ENCODE data around the gene SORCS1. TPM values are rescaled to one million over a fixed set of nuclear protein-coding genes. Genes with fewer than 3 reads are reported as not detected.

The SORCS1 gene
- total and polyA plus RNA-seq, 2 experiments from 2014 or later, result 2.9 to 8.9 TPM

DNA sequence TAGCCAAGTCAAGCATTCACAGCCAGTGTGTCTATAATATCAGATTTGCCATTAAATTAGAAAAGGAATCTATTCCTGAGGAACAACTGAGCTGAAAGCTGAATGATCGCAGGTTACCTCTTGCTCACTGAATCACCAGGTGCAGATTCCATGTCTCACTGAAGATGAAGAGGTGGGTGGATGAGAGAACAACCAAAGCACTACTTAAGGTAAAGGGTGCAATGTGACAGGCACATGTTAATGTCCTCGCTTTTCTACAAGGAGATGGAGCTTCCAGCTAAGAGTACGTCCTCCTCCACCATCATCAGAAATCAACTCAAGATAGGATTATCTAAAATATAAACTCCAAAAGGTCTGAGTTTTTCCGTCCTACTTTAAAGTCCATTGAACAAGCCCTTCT lies 4.6 kb downstream of the SORCS1 start:
- H3K27ac ChIP-seq (ENCODE audit: low read depth), result no peak overlapping the region
- no peaks in the 10 kb centered on the region for H3K36me3 ChIP-seq (ENCODE audit: insufficient read depth)
- 0 out of 2 replicates have a peak overlapping the region, but pooled peaks have one; percentile 8 for H3K4me3 ChIP-seq
- ATAC-seq (no peak), DNase-seq (ENCODE audit: low spot score) (no peak)
- H3K4me1 Mint-ChIP-seq, result peaks cover 43% of the 10 kb centered on the region
- H4K20me1 ChIP-seq (replicated peaks; ENCODE audit: insufficient read depth), result no peaks in the 10 kb centered on the region
- TF ChIP-seq ZNF114 (CRISPR knock-in tag; IDR thresholded peaks at IDR 0.05) (no peak), NANOG (IDR thresholded peaks at IDR 0.05; ENCODE audit: borderline replicate concordance) (0 out of 2 replicates have a peak, but pooled peaks have one; percentile 0)
- H3K27ac Mint-ChIP-seq, result no peak overlapping the region; the same call in 1 of the 2 replicates
- H3K79me2 ChIP-seq (replicated peaks; ENCODE audit: insufficient read depth), result 0 out of 2 replicates have a peak, but pooled peaks cover 4% of the 10 kb centered on the region
- H3K36me3 Mint-ChIP-seq (ENCODE audit: low read depth), result no peaks in the 10 kb centered on the region
- no peak overlapping the region for H2AFZ ChIP-seq
- H3K9me2 ChIP-seq (ENCODE audit: insufficient read depth), result no peaks in the 10 kb centered on the region
- H3K4me1 ChIP-seq (ENCODE audit: insufficient read depth), result peaks cover 53% of the 10 kb centered on the region
- H3K4me2 ChIP-seq, result peak overlapping the region; percentile 39
- H3K4me3 Mint-ChIP-seq, result no peak overlapping the region
- H3F3A ChIP-seq (replicated peaks; ENCODE audit: low read depth), result peaks cover 5% of the 10 kb centered on the region; the same call in 1 of the 2 replicates
- no peaks in the 10 kb centered on the region; the same call in 2 of the 3 replicates for H3K9me3 Mint-ChIP-seq
- H3K27me3 ChIP-seq (ENCODE audit: insufficient read depth), result peaks cover 21% of the 10 kb centered on the region
- H3K27me3 Mint-ChIP-seq (ENCODE audit: insufficient read depth, low read depth, poor library complexity), result peaks cover 11% of the 10 kb centered on the region

DNA sequence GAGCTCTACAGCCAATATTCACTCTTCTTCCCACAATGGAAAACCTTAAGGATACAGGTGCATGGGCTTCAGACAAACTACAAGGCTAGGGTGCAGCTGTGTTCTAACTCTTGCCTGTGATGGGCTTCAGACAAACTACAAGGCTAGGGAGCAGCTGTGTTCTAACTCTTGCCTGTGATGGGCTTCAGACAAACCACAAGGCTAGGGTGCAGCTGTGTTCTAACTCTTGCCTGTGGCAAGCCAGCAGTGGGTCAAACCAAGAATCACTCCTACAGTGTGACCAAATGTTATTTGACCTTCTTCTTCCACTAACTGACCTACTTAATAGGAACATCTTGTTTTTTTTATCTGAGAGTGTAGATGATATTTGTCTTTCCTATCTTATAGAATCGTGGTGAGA lies 7.4 kb downstream of the SORCS1 start:
- H3K9me3 Mint-ChIP-seq, result peaks cover 14% of the 10 kb centered on the region
- no peak overlapping the region for H3K4me3 ChIP-seq
- H3F3A ChIP-seq (replicated peaks; ENCODE audit: low read depth), result no peaks in the 10 kb centered on the region
- no peak overlapping the region for H2AFZ ChIP-seq
- 0 out of 2 replicates have a peak, but pooled peaks cover 4% of the 10 kb centered on the region for H3K79me2 ChIP-seq (replicated peaks; ENCODE audit: insufficient read depth)
- H3K4me1 ChIP-seq (ENCODE audit: insufficient read depth), result peaks cover 37% of the 10 kb centered on the region
- no peak overlapping the region for H3K27ac Mint-ChIP-seq
- ATAC-seq, result no peak
- H3K4me2 ChIP-seq, result no peak overlapping the region
- H3K4me3 Mint-ChIP-seq, result no peak overlapping the region
- no peaks in the 10 kb centered on the region for H3K27me3 ChIP-seq (ENCODE audit: insufficient read depth)
- H4K20me1 ChIP-seq (replicated peaks; ENCODE audit: insufficient read depth), result no peaks in the 10 kb centered on the region
- H3K36me3 Mint-ChIP-seq (ENCODE audit: low read depth), result peaks cover 15% of the 10 kb centered on the region
- no peak for DNase-seq (ENCODE audit: low spot score)
- peaks cover 3% of the 10 kb centered on the region; the same call in 1 of the 2 replicates for H3K36me3 ChIP-seq (ENCODE audit: insufficient read depth)
- H3K27ac ChIP-seq (ENCODE audit: low read depth), result no peak overlapping the region
- H3K27me3 Mint-ChIP-seq (ENCODE audit: insufficient read depth, low read depth, poor library complexity), result peaks cover 3% of the 10 kb centered on the region
- no peaks in the 10 kb centered on the region for H3K9me2 ChIP-seq (ENCODE audit: insufficient read depth)
- H3K4me1 Mint-ChIP-seq, result peaks cover 30% of the 10 kb centered on the region
- TF ChIP-seq, protein P1, sequence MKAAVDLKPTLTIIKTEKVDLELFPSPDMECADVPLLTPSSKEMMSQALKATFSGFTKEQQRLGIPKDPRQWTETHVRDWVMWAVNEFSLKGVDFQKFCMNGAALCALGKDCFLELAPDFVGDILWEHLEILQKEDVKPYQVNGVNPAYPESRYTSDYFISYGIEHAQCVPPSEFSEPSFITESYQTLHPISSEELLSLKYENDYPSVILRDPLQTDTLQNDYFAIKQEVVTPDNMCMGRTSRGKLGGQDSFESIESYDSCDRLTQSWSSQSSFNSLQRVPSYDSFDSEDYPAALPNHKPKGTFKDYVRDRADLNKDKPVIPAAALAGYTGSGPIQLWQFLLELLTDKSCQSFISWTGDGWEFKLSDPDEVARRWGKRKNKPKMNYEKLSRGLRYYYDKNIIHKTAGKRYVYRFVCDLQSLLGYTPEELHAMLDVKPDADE (IDR thresholded peaks at IDR 0.05), result no peak
- no peak for TF ChIP-seq STAT1 (IDR thresholded peaks at IDR 0.05; ENCODE audit: unreplicated experiment)
- no peak for TF ChIP-seq POLR2AphosphoS5 (IDR thresholded peaks at IDR 0.05; ENCODE audit: low read depth)
- TF ChIP-seq ZNF331 (CRISPR knock-in tag; IDR thresholded peaks at IDR 0.05; ENCODE audit: low read depth), result no peak
- TF ChIP-seq, protein P2, sequence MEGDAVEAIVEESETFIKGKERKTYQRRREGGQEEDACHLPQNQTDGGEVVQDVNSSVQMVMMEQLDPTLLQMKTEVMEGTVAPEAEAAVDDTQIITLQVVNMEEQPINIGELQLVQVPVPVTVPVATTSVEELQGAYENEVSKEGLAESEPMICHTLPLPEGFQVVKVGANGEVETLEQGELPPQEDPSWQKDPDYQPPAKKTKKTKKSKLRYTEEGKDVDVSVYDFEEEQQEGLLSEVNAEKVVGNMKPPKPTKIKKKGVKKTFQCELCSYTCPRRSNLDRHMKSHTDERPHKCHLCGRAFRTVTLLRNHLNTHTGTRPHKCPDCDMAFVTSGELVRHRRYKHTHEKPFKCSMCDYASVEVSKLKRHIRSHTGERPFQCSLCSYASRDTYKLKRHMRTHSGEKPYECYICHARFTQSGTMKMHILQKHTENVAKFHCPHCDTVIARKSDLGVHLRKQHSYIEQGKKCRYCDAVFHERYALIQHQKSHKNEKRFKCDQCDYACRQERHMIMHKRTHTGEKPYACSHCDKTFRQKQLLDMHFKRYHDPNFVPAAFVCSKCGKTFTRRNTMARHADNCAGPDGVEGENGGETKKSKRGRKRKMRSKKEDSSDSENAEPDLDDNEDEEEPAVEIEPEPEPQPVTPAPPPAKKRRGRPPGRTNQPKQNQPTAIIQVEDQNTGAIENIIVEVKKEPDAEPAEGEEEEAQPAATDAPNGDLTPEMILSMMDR (conservative IDR thresholded peaks at IDR 0.05; ENCODE audit: low read depth in 2 of 2), result no peak
- TF ChIP-seq EZH2 (IDR thresholded peaks at IDR 0.05; ENCODE audit: low read depth, unreplicated experiment), result no peak
- no peak for TF ChIP-seq JUNB (IDR thresholded peaks at IDR 0.05; ENCODE audit: unreplicated experiment)
- no peak for TF ChIP-seq NANOG (IDR thresholded peaks at IDR 0.05; ENCODE audit: borderline replicate concordance)
- TF ChIP-seq ZNF114 (CRISPR knock-in tag; IDR thresholded peaks at IDR 0.05), result no peak
- TF ChIP-seq CREB1 (CRISPR knock-in tag; IDR thresholded peaks at IDR 0.05; ENCODE audit: low read depth), result no peak
- TF ChIP-seq, protein P3, sequence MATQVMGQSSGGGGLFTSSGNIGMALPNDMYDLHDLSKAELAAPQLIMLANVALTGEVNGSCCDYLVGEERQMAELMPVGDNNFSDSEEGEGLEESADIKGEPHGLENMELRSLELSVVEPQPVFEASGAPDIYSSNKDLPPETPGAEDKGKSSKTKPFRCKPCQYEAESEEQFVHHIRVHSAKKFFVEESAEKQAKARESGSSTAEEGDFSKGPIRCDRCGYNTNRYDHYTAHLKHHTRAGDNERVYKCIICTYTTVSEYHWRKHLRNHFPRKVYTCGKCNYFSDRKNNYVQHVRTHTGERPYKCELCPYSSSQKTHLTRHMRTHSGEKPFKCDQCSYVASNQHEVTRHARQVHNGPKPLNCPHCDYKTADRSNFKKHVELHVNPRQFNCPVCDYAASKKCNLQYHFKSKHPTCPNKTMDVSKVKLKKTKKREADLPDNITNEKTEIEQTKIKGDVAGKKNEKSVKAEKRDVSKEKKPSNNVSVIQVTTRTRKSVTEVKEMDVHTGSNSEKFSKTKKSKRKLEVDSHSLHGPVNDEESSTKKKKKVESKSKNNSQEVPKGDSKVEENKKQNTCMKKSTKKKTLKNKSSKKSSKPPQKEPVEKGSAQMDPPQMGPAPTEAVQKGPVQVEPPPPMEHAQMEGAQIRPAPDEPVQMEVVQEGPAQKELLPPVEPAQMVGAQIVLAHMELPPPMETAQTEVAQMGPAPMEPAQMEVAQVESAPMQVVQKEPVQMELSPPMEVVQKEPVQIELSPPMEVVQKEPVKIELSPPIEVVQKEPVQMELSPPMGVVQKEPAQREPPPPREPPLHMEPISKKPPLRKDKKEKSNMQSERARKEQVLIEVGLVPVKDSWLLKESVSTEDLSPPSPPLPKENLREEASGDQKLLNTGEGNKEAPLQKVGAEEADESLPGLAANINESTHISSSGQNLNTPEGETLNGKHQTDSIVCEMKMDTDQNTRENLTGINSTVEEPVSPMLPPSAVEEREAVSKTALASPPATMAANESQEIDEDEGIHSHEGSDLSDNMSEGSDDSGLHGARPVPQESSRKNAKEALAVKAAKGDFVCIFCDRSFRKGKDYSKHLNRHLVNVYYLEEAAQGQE (IDR thresholded peaks at IDR 0.05; ENCODE audit: unreplicated experiment), result no peak
- TF ChIP-seq EZH2phosphoT487 (IDR thresholded peaks at IDR 0.05; ENCODE audit: unreplicated experiment), result no peak

All from GM23338 (cell line).